Left lobe of liver (tissue), 2 donors: ENCODE data around the gene ATP11B. TPM values are rescaled to one million over a fixed set of nuclear protein-coding genes. Genes with fewer than 3 reads are reported as not detected.

ENCODE experiments used
- ATAC-seq: fragments of 200-7000 bp; cut with Tn5 transposase; one replicate; pipeline ENCODE4 v1.9.1; 2020; ENCODE audit warnings: mild to moderate bottlenecking, moderate library complexity
- DNase-seq: peaks from one replicate; pipeline ENCODE4 v3.0.0-alpha.2; 2020; ENCODE audit warnings: low spot score
- total RNA-seq: library from RNA; stranded (reverse); gene quantifications from one replicate; pipeline ENCODE4 v1.2.1, GENCODE V29; 2021
- donor health status: DM: no; HTN: no; CAD: no; lungs with moderate emphysema.
- donor health status: DM: no; HTN: yes; CAD: no.

Gene ATP11B
- total RNA-seq = 22.6 TPM

DNA sequence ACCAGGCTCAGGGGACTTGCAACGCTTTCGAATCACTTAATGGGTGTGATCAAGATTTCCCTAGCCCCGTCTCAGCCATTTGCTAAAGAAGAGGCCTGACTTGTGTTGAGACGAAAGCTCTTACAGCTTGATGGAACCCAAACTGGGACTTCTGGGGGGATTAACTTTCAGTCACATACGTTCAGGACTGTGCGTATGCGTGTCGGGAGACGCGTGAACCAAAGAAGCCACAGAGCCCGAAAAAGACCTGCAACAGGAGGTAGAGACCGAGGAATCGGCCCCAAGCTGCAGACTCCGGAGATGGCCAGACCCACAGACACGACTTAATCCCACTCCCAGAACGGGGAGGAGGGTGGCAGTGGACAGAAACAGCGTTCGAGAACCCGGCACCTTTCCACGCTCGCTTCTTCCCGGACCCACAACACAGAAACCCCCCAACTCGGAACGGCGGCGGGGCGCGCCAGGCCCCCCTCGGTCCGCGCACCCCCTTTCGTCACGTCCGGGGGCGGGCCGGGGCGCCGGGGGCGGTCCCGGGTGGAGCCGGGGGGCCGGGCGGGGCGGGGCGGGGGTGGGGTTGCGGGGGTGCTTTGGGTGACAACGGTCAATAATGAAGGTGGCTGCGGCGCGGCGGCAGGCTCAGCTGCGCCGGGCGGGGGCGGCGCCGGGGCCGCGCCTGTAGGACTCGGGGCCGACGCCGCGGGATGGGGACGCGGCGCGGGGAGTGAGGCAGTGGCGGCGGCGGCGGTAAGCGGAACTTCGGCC is at the start of gene ATP11B:
TSS of gene ATP11B (plus strand) at position 604 of the 762 bp plus-strand sequence. CDS start 256 bp downstream, outside the sequence.
- ATAC-seq (peak; percentile 90), DNase-seq (peak; percentile 87)

DNA sequence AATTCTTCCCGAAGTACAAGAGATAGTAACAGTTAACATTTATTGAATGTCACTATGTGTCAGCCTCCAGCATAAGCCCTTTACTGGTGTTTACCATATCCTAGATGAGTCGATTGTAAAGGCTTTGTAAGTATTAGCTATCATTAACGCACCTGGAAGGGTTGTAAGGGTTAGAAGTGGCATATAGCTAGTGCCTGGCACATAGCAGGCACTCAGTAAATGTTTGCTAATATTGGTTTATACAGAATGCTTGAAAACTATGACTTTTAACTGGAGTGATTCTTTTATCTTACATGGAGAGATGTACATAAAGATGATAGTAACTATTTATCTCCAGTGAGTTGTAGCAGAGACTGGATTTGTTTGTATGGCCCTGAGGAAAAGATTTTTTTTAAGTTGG is 46.3 kb upstream of the ATP11B start:
- DNase-seq (no peak), ATAC-seq (no peak)

- ATAC-seq (no peak), DNase-seq (no peak)
Observed at GRCh38 chr3:182755308-182755707, 38.0 kb upstream of the ATP11B start.

DNA sequence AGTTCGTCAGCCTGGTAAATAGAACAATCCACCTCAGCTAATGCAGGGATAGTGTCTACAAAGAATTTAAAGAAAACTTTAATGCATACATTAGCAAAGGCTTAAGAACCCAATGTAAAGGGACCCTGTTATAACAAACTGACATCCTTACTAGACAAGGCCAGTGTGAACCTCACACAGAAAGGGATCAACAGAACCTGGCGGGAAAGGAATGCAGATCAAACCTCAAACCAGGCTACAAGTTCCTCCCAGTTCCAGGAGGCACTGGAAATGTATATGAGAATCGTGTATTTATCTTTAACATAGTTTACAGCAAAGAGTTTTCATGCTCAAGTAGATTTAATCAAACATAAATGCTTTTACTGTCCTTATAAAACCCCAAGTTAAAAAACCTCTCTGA is 37.6 kb upstream of the ATP11B start:
- no peak for DNase-seq
- no peak for ATAC-seq

GRCh38 chr3:182760576-182761164 is 32.6 kb upstream of the ATP11B start:
- peak; percentile 91 for ATAC-seq
- DNase-seq = no peak

- ATAC-seq = no peak
- no peak for DNase-seq
Observed at GRCh38 chr3:182763896-182764295, 29.4 kb upstream of the ATP11B start.

- DNase-seq (no peak), ATAC-seq (no peak)
Observed at GRCh38 chr3:182765287-182765686, 28.0 kb upstream of the ATP11B start.

DNA sequence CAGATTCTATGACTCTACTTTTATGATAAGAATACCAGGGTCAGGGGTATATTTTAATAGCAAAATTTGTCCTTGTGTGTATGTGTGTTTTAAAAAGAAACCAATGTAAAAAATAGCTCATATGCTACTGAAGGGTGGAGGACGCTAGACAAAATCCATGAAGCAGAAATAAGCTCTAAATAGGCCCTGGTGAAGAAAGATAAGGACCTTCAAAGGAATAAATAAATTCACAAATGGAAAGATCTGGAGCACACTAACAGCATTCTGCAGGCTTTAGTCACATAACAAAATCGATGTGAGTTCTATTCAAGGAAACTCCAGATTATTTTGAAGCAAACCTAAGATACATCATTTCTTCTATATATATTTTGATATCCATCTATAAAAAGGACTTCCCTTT is 27.2 kb upstream of the ATP11B start:
- ATAC-seq = no peak
- DNase-seq = no peak

- no peak for DNase-seq
- no peak for ATAC-seq
Observed at GRCh38 chr3:182768413-182768812, 24.9 kb upstream of the ATP11B start.

DNA sequence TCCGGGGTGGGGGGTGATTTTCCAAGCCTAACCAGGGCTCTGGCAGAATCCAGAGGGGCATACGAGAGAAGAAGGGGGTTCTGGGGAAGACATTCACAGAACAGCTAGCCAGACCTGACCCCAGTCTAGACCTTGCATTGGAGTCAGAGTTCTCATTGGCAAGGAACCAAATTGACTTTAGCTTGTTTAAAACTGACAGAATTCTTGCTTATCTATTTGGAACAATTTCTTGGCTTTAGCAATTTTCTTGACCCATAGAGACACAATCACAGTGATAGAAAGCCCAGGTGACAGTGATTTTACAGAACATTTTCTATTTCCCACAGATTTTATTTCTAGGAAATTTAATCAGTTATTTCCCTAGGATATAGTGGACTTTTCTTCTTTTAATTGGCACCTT is 23.6 kb upstream of the ATP11B start:
- DNase-seq = no peak
- ATAC-seq = peak; percentile 43

GRCh38 chr3:182782149-182782548 is 11.2 kb upstream of the ATP11B start:
- no peak for DNase-seq
- no peak for ATAC-seq

GRCh38 chr3:182783106-182783505 is 10.2 kb upstream of the ATP11B start:
- DNase-seq = no peak
- no peak for ATAC-seq

GRCh38 chr3:182784542-182784941 is 8.8 kb upstream of the ATP11B start:
- DNase-seq (no peak), ATAC-seq (no peak)

DNA sequence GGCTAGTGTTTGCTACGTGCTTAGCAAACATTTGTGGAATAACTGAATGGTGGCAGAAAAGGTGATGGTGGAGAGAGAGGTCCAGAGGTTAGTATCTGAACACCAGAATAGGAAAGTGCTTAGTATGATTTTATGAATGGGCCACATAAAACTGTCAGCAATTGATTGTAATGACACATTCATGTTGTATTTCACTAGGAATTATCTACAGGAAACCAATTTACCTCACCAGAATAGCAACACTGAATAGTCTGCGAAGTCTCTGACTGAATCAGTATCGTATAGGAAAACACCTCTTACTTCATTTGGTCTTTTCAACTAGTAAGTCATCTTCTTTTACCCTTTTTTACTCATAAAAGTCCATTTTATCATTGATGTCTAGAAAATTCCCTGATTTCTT is 8.2 kb upstream of the ATP11B start:
- no peak for ATAC-seq
- DNase-seq = no peak

DNA sequence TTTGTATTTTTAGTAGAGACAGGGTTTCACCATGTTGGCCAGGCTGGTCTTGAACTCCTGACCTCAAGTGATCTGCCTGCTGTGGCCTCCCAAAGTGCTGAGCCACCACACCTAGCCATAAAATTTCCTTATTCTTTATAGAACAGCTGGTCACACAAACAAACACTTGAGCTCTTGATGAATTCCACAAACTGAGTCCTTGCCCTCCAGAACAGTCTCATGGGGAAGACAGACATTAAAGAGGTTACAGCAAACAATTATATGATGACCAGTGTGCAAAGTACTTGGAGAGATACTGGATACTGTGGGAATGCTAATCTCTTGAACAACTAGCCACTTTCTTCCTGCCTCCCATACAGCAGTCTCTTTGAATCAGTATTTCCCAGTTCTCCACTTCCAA is 7.5 kb upstream of the ATP11B start:
- DNase-seq = no peak
- no peak for ATAC-seq

GRCh38 chr3:182786564-182787196 is 6.6 kb upstream of the ATP11B start:
- DNase-seq (no peak), ATAC-seq (no peak)

DNA sequence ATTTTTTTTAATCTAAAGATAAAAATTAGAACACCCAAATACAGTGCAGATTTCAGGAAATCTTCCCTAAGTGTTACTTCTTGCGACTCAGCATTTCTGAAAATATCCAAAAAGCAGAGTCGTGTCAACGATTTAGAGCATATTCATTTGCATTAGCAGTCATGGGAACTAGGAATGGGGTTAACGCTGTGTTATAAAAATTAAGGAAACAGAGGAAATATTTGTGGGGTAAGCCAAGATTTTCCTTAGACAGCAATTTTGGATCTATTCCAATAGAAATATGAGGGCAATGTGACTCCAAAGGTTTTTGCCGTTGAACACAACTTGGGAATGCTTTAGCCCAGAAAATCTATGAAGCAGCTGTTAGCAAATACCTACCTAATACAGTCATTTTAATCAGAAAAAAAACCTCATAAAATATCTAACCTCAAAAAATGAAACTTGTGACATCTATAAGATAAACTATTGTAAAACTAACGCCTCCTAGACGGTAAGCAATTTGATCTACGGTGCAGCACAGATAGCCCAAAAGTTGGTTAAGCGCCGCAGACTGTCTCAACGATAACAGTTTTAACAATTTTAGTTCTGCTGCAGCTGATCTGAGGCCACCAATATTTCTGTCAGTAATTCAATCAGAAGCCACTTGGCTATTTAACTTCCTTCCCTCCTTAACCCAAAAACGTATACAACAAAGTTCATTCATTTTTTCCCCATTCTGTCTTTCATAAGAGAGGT is 5.8 kb upstream of the ATP11B start:
- ATAC-seq (no peak), DNase-seq (no peak)

DNA sequence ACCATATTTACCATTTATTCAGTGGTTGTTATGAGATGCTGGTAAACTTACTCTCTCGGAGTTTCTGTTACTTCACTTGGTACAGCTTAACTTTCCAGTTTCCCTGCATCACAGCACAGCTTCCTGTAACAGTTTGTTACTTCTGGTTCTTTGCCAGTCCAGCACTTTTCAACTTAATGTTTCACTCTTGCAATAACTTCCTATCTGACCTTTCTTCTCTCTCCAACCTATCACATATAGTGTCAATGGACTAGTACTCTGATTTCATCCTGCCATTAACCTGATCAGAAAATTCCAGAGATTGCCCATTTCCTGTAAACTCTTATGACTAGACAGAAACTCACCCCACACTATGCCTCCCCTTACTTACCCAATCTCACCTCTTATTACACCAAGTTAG is 3.9 kb upstream of the ATP11B start:
- DNase-seq (no peak), ATAC-seq (no peak)

DNA sequence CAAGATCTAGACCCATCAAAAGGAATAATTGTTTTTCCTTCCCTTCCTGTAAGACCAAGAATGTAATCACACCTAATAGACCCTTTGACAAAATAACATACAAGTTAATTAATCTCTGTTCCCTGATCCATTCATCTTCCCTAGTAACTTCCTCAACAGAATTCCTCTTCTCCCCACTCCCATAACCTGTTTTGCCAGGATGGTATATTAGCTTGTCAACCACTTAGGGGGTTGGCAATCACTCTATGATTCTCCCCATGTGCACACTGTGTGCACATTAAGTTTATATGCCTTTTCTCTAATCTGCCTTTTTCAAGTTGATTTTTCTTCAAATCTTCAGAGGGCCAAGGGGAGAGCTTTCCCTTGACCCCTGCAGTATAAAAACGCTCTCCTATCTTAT is 2.7 kb upstream of the ATP11B start:
- ATAC-seq = no peak
- DNase-seq = no peak

- ATAC-seq (peak; percentile 77), DNase-seq (peak; percentile 57)
Observed at GRCh38 chr3:182793663-182794454, 555 bp downstream of the ATP11B start.
